OCI-LY1 (cell line): ENCODE measurements around the gene SPOCK1.

Experiments
- H2AFZ ChIP-seq: fragments of 200-600 bp; sonication (generic), shearing (Covaris generic); 2 replicates; pipeline ENCODE4 v1.6.0; 2014; ENCODE audit warnings: antibody characterized with exemption, mild to moderate bottlenecking, low read length
- H3F3A ChIP-seq: fragments of 200-600 bp; sonication (generic), shearing (Covaris generic); 2 replicates; pipeline ENCODE4 v1.6.0; 2014; ENCODE audit warnings: mild to moderate bottlenecking, antibody characterized with exemption, low read length, moderate library complexity; ENCODE audit not compliant: insufficient read depth
- H3K27ac ChIP-seq: fragments of 200-600 bp; sonication (generic); 2 replicates; pipeline ENCODE4 v1.5.1; 2014; ENCODE audit warnings: low read length, mixed run types, mild to moderate bottlenecking, low read depth; ENCODE audit not compliant: poor library complexity, severe bottlenecking
- H3K27me3 ChIP-seq: fragments of 200-600 bp; sonication (generic); 2 replicates; pipeline ENCODE4 v1.6.0; 2014; ENCODE audit warnings: antibody characterized with exemption, mild to moderate bottlenecking, low read length, moderate library complexity; ENCODE audit not compliant: insufficient read depth
- H3K36me3 ChIP-seq: fragments of 200-600 bp; sonication (generic); 2 replicates; pipeline ENCODE4 v1.6.1; 2014; ENCODE audit warnings: mild to moderate bottlenecking, antibody characterized with exemption, low read length, moderate library complexity, mixed read lengths; ENCODE audit not compliant: insufficient read depth
- H3K4me1 ChIP-seq: fragments of 200-600 bp; sonication (generic); 2 replicates; pipeline ENCODE4 v1.5.1; 2014; ENCODE audit warnings: mild to moderate bottlenecking, low read length, moderate library complexity; ENCODE audit not compliant: insufficient read depth, severe bottlenecking
- H3K4me2 ChIP-seq: fragments of 200-600 bp; sonication (generic), shearing (Covaris generic); 2 replicates; pipeline ENCODE4 v1.6.1; 2014; ENCODE audit warnings: low read length
- H3K4me3 ChIP-seq: fragments of 200-600 bp; sonication (generic); 2 replicates; pipeline ENCODE4 v1.5.1; 2014; ENCODE audit warnings: low read length, low read depth, mild to moderate bottlenecking, mixed read lengths; ENCODE audit not compliant: poor library complexity, severe bottlenecking
- H3K79me2 ChIP-seq: fragments of 200-600 bp; shearing (Covaris generic); 2 replicates; pipeline ENCODE4 v1.6.1; 2016; ENCODE audit warnings: mixed run types, low read length, mixed read lengths; ENCODE audit not compliant: insufficient read depth
- H3K9ac ChIP-seq: fragments of 200-600 bp; sonication (generic), shearing (Covaris generic); 2 replicates; pipeline ENCODE4 v1.6.1; 2014; ENCODE audit warnings: mild to moderate bottlenecking, low read length, mixed read lengths
- H3K9me2 ChIP-seq: fragments of 200-600 bp; sonication (generic), shearing (Covaris generic); 2 replicates; pipeline ENCODE4 v1.6.1; 2014; ENCODE audit warnings: low read depth, mild to moderate bottlenecking, low read length, mixed read lengths
- H3K9me3 ChIP-seq: fragments of 200-600 bp; shearing (Covaris generic); 2 replicates; pipeline ENCODE4 v1.6.1; 2014; ENCODE audit warnings: low read length, mixed read lengths
- H4K20me1 ChIP-seq: fragments of 200-600 bp; sonication (generic), shearing (Covaris generic); 2 replicates; pipeline ENCODE4 v1.6.0; 2016; ENCODE audit warnings: mild to moderate bottlenecking, low read length; ENCODE audit not compliant: insufficient read depth
- CTCF ChIP-seq: fragments of 200-600 bp; sonication (generic), shearing (Covaris generic); IDR thresholded peaks from 2 replicates; pipeline ENCODE4 v1.5.1; 2017; ENCODE audit warnings: mild to moderate bottlenecking, antibody characterized with exemption, low read length, moderate library complexity, mixed read lengths
- EZH2 ChIP-seq: fragments of 200-600 bp; sonication (generic), shearing (Covaris generic); IDR thresholded peaks from 2 replicates; pipeline ENCODE4 v1.8.0; 2017; ENCODE audit warnings: borderline replicate concordance, mixed run types, mild to moderate bottlenecking, antibody characterized with exemption, low read length, moderate library complexity, mixed read lengths

The SPOCK1 gene

GRCh38 chr5:137448868-137449267 is 50.3 kb downstream of the SPOCK1 start:
- H2AFZ ChIP-seq, result no peak overlapping the region
- H3K9me3 ChIP-seq, result no peaks in the 10 kb centered on the region
- no peaks in the 10 kb centered on the region for H3K4me1 ChIP-seq
- H3K36me3 ChIP-seq, result no peaks in the 10 kb centered on the region
- no peaks in the 10 kb centered on the region for H3K9me2 ChIP-seq
- H3K4me2 ChIP-seq, result no peak overlapping the region
- no peaks in the 10 kb centered on the region for H3K79me2 ChIP-seq
- H3K27ac ChIP-seq, result no peak overlapping the region
- H3K27me3 ChIP-seq, result no peaks in the 10 kb centered on the region
- H4K20me1 ChIP-seq, result no peaks in the 10 kb centered on the region
- H3K4me3 ChIP-seq, result no peak overlapping the region
- H3F3A ChIP-seq, result no peaks in the 10 kb centered on the region
- TF ChIP-seq CTCF (no peak), EZH2 (no peak)
- H3K9ac ChIP-seq, result no peak overlapping the region

- Histone ChIP-seq H3K9me3 (no peaks in the 10 kb centered on the region), H3K9ac (no peak overlapping the region), H3K4me1 (no peaks in the 10 kb centered on the region), H3K4me3 (no peak overlapping the region), H3K36me3 (no peaks in the 10 kb centered on the region), H3K9me2 (no peaks in the 10 kb centered on the region), H3K4me2 (no peak overlapping the region), H3K27me3 (no peaks in the 10 kb centered on the region), H3F3A (no peaks in the 10 kb centered on the region), H3K79me2 (no peaks in the 10 kb centered on the region), H2AFZ (no peak overlapping the region), H3K27ac (no peak overlapping the region), H4K20me1 (no peaks in the 10 kb centered on the region)
- TF ChIP-seq CTCF (no peak), EZH2 (no peak)
These were observed 52.5 kb downstream of the SPOCK1 start for GRCh38 chr5:137446615-137447014.

GRCh38 chr5:137446151-137446550 is 53.0 kb downstream of the SPOCK1 start:
- H3K4me1 ChIP-seq, result no peaks in the 10 kb centered on the region
- no peak overlapping the region for H3K27ac ChIP-seq
- H3K79me2 ChIP-seq, result no peaks in the 10 kb centered on the region
- H3K27me3 ChIP-seq, result no peaks in the 10 kb centered on the region
- H3K9me3 ChIP-seq, result no peaks in the 10 kb centered on the region
- H3K9me2 ChIP-seq, result no peaks in the 10 kb centered on the region
- no peak overlapping the region for H3K9ac ChIP-seq
- no peak for TF ChIP-seq EZH2
- TF ChIP-seq CTCF, result no peak
- no peaks in the 10 kb centered on the region for H3K36me3 ChIP-seq
- no peaks in the 10 kb centered on the region for H4K20me1 ChIP-seq
- no peak overlapping the region for H2AFZ ChIP-seq
- H3K4me3 ChIP-seq, result no peak overlapping the region
- H3F3A ChIP-seq, result no peaks in the 10 kb centered on the region
- no peak overlapping the region for H3K4me2 ChIP-seq
